Esophagus squamous epithelium (tissue), 4 donors: ENCODE measurements around the gene RAB8A.

ENCODE experiments used
- CTCF ChIP-seq, 6 experiments: fragments of 450-650 bp in 4 of 6; fragments of 200-600 bp in 2 of 6; sonication (generic) in 2 of 6; IDR thresholded peaks; one replicate each; pipeline ENCODE4 v1.5.1; 2016 to 2019; ENCODE audit warnings: antibody characterized with exemption in 6 of 6, mild to moderate bottlenecking in 4 of 6, moderate library complexity in 4 of 6
- POLR2A ChIP-seq, 4 donors: fragments of 450-650 bp; IDR thresholded peaks; one replicate each; pipeline ENCODE4 v1.6.1; 2017; ENCODE audit warnings: antibody characterized with exemption in 4 of 4, mild to moderate bottlenecking in 4 of 4, moderate library complexity in 3 of 4

- TF ChIP-seq CTCF (IDR thresholded peaks at IDR 0.05) = no peak
- TF ChIP-seq POLR2A (IDR thresholded peaks at IDR 0.05) = no peak
Measured at GRCh38 chr19:16118489-16119033, 6.9 kb downstream of the RAB8A start.
